Fibroblast of gingiva (primary cell): ENCODE data around the gene KCNK10.

Source experiments
- DNase-seq: peaks from one replicate; pipeline ENCODE4 v3.0.0-alpha.2; 2011; ENCODE audit warnings: low read depth

The KCNK10 gene

DNA sequence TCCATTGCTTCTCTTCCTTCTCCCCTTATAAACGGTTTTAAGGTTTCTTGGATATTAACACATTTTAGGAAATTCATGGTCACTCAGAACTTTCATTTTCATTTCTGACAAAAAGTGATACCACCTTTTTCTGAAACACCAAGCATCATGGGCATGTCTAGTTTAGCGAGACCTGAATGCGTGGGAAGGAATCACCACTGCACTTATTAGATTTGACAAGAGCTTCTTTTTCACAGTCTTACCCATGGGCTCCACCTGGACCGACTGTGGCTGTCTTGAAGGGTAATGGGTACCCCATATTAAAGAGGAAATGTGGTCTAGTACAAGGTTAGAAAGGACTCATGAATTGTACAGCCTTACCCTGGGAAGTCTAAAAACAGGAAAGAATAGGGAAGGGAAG, 95.4 kb downstream of the KCNK10 start:
- DNase-seq, result no peak

DNA sequence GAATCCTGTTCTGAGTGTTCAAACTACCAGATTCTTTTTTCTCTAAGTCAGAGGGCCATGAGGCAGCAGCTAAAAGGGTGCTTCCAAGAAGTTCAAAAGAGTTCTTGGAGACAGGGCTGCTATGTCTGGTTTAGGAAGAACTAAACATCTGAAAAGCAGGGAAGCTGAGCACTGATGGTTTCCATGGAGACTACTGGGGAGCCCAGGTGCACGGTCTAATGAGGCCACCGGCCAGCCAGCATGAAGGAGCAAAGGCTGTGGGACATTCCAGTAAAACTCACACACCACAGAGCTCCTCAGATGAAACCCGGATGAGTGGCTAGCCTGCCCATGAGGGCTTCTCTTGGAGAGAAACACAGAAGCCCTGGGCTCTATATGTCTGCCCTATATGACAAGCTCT, 97.3 kb downstream of the KCNK10 start:
- no peak for DNase-seq

DNA sequence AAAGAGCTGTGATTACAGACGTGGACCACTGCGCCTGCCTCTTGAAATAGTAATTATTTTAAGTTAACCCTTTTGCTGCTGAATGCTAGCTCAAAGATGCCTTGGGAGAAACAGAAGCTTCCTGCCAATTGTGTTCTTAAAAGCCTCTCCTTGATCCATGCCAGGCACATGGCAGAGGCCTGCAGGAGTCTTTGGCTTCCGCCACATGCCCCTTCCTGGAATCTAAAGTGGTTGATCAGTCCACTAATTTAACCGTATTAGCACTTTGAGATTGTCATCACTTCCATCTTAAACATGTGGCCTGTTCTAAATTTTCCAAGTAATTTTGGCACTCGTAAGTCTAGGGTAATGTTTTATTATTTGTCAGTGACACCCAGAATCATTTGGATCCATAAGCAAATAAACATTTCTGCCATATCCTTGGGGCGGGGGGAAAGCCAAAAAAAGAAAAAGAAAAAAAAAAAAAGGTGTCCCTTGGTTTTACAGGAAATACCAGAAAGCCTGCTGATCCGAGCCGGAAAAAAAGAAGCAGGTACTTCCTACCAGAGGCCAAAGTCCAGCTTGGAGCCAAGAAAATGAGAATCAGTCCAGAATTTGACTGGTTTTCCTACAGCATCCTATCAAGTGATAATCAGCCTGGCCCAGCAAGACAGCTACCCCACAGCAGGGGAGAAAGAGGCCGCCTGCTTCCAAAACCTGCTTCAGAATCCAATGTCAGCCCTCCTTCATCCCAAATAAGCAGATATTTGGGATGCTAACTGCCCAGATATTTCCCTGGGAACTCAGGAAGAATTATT, 104.8 kb downstream of the KCNK10 start:
- DNase-seq, result no peak

DNA sequence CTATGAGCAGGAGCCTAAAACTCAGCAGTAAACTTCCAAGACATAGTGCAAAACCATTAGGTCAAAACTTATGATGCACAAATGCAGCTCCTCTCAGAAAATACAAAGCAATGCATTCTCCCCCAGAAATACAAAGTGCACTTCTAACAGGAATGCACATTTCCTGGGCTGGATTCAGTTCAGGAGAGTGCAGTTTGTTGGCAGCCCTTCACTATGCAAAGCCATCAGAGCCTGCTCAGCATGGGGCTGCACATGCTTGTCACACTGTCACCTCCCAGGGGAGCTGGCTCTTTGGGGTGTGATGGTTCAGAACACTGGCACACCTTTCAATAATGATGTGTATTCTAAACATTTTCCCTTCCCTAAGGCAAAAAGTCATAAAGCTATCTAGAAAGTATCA, 110.4 kb downstream of the KCNK10 start:
- no peak for DNase-seq

DNA sequence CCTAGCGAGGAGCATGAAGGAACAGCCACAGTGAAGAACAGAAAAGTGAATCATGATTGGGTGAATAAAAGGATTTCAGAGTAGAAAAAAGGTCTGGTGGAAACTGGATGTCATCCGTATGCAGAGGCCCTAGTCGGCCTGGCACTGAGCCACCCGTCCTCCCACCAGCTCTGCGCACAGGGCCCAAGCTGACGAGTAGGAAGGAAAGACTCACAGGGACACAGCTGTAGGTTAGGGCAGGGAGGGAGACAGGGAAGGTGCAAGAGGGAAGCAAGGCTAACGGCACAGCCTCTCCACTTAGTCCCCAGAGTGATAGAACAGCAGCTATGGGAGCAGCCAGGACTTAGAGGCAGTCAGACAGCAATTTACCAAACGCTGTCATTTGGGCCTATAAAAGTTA, 112.6 kb downstream of the KCNK10 start:
- DNase-seq, result no peak

DNA sequence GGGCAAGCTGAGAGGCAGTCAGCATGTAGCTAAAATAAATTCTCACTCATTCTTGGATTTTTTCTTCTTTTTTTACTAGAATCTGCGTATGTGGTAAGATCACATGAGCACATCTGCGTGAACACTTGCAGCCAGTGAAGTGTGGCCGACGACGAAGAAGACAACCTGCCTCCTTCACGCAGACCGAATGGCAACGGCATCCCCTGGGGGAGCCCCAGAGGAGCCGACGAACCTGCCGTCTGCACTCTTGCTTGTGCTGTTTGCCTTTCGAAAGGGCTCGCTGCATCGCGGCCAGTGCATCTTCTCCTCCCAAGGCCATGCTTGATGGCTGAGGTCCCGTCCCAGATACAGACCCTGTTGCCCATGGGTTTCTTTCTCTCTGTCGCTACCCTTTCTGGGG, 113.8 kb downstream of the KCNK10 start:
- no peak for DNase-seq

DNA sequence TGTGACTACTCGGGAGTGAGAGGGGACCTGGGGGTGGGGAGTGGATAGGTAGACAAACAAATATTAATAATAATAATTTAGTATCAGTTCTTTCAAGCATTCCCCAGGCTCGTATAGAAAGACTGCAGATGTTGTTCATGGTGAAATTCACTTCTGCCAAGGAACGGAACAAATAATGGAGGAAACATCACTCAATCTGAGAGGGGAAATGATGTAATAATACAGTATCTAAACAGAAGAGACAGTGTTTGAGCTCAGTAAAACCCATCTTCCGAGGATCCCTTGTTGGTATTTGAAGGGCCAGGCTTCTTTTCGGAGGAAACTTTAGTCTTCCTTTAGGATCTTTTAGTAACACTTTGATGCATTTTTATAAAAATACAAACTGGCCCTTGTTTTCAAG, 114.2 kb downstream of the KCNK10 start:
- DNase-seq, result no peak

DNA sequence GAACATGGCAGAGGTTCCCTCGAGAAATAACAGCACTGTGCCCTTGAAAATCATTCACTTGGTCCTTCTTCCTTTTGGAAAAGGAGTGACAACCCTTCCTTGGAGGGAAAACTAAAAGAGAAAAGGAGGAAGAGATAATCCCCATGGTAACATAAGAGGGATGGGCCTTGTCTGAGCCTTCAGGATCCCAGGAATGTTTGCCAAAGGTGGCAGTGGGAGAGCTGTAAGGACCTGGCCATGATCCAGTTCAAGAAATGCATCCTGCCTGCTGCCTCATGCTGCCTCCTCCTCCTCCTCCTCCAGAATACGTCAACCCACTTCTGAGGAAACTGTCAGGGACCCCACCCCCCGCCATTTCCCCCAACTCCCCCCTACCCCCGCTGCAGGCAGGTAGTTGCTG, 118.8 kb downstream of the KCNK10 start:
- no peak for DNase-seq

DNA sequence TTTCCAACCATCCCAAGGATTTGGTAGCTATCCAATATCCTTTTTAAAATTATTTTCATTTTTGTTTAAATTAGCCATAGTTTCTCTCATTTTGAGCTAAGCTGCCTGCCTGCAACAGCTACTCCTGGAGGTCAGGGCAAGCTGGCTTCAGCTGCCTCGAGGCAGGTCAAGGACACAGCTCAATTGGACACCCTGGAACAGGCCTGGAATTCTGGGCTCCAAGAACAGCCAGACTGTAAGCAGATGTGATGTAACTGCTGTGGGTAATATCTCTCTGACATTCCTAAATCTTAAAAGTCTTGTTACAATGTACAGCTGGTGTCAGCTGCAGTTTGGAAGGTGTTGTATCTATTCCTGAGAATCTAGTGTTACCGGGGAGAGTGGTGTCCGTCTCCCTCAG, 119.8 kb downstream of the KCNK10 start:
- DNase-seq, result no peak

DNA sequence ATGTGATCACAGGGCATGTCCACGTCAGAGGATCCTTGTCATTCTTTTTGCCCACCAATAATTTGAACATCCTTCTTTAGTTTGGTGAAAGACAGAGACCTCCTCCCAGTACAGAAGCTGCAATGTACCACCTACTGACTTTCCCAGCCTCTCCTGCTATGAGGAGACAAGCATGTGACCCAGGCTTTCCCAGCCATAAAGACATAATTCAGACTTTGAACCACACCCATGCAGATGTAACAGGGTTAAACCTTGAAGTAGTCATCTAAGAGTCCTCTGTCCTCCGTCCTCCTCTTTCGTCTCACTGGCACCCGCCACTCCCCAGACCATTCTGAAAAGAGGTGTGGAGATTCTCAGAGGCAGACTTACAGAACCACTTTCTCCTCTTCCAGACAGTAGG, 120.8 kb downstream of the KCNK10 start:
- no peak for DNase-seq

DNA sequence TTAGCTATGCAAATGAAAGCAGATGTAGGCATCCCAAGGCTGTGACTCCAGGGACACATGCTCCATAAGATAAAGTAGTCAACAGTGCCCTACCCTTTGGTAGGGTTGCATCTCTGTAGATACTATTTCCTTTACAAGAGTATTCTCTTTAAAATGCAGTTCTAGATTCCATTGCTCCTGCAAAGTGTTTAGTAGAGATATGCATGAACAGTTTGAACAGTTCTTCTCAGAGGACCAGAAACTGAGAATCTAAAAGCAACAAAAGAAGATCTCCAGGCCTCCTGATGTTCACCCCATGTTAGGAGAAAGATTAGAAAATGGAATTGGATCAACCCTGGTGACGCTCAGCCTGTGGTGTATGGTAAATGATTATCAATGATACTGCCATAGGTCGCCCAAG, 121.2 kb downstream of the KCNK10 start:
- no peak for DNase-seq

DNA sequence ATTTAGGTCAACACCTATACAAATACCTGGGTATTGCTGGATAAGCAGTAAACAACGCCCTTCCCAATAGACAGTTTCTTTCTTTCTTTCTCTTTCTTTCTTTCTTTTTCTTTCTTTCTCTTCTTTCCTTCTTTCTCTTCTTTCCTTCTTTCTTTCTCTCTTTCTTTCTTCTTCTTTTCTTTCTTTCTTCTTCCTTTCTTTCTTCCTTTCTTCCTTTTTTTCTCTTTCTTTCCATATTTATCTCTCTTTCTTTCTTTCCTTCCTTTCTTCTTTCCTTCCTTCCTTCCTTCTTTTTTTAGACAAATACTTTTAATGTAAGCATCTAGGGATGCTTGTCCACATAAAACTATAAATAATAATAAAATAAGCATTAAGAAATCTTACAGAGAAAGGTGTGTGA, 123.2 kb downstream of the KCNK10 start:
- DNase-seq, result no peak

DNA sequence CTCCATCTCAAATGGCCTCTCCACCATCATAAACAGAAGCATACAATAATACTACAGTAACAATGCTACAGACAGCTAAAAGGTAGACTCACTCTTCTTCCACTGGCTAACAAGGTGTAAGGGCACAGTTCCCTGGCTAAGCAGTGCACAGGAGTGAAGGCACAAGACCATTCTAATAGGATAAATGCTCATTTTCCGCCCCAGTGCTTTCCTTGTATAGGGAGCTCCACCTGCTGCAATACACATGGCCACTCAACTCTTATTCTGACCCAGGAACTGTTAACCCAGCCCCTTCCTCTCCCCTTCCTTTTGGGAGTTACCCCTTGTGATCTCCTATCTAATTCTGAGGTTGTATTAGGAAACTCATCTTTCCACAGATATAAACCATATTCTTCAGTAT, 124.6 kb downstream of the KCNK10 start:
- no peak for DNase-seq

DNA sequence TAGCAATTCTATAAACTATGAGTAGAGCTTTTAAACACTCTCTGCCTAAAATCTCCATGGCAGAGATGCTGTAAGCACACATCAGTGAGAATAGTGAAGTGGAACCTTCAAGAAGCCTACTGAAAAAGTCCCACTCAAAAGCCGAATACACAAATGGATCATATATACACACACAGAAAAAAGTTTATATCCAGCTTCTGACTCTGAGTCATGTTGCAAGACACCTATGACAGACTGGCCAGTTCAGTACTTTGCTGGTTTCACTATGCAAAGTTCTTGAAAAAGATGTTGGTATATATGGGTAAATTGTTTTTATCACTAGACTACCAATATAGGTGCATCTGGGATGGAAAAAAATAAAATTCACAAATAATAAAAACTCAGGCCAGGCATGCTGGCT, 126.1 kb downstream of the KCNK10 start:
- no peak for DNase-seq

DNA sequence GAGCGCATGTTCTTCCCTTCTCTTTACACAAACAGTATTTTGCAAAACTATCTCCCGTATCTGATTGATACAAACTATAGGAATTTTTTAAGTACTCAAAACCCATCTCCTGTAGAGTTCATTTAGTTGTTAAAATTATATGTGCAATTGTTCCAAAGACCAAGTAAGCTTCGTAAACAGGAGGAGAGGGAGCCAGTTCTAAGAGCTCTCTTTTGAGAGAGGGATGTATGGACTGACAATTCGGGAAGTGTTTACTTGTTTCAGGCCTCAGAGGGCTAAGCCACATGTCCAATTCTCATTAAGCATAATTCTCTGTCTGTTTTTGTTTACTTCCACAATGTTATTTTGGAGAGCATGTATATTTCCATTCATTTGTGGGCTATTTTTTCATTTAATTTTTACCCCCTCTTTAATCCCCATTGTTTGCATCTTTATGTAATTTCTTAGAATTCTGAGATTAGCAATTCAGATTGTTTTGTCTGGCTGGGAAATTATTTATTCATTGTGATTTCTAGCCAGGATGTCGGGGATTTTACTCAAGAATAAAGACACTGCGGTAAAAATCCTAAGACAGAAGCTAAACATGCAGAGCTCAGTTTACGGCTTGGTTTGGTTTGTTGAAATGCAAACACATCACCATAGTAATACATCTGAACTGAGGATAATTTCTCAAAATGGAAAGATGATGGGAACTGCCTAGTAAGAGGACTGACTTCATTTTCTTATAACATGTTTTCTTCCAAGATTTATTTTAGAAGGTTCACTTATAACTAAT, 126.8 kb downstream of the KCNK10 start:
- DNase-seq, result no peak

DNA sequence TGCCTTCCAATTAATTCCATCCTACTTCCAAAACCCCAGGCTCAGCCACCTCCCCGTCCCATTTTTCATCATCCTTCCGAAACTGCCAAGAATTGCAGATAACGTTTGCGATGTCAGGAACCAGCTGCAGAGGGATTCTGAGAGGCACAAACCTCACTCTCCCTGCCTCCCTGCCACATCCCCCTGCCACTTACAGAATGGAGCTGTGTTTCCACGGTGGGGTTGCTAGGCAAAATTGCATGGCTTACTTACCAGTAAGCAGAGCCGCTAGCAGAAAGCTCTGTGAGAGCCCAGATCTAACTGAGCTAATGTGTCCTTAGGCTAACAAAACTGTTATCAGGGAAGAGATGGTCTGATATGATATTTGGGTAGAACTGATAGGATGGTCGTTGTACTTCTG, 127.4 kb downstream of the KCNK10 start:
- no peak for DNase-seq

DNA sequence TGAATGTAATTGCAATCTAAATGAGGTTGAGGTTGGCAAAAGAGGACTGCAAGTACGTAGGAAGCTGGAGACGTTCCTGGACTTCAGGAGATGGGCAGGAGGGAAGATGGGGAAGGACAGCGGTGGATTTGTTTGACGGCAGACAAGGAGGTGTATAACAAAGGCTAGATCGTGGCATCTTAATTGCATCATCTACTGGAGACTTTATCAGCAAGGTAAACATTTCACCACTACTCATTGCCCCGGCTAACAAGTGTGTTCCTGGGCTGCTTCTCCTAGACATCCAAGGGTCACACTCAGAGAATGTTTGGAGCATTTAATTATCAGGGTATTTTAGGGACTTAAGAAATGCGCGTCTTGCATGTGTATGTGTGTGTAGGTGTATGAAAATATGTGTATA, 128.5 kb downstream of the KCNK10 start:
- DNase-seq, result no peak

DNA sequence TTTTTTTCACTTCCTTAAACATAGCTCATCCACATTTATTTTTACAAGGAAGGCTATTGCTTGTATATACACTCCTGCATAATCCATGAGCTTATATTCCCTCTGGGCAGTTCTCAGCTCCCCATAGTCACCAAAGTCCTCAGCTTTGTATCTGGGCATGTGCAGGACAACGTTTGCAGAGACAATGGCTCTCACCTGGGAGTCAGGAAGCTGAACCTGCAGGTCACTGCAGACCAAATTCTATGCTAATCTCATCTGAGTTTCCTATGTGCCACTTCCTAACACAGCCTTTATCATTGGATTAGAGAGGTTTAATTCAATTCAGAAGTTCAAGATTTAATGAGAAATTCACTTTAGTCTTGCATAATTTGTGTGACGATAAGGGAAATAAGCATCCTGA, 131.5 kb downstream of the KCNK10 start:
- DNase-seq, result no peak

DNA sequence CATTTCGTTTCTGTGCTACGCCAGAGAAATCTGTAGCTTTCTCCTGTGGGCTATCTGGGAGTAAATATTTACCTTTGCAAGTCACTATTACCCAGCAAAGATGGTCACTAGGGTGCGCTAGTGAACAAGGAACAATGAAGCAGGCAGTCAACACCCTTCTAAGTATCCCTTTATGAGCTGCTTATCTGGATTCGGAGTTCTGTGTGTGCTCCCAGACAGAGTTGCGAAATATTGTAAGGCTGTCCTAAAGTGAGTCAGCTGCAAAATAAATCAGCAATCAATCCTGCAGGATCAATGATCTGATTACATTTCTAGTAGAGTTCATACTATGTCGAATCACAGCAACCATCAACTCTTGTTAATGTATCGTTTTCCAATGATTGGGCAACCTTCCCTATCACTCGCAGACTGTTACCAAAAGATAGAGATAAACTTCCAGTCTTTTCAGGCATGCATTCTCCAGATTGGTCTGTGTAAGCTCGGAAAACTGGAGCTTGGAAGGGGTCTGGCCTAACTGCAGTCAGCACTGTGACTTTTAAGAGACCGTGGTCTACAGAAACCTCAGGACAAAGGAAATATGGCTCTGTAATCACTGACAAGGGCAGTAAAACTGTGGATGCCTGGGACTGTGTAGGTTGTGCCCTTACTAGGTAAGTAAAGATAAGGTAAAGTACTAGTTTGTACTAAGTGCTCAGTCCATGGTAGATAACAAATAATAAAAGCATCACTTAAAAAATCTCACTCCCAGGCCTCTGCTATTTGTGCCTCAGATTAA, 133.5 kb downstream of the KCNK10 start:
- DNase-seq, result peak; percentile 79

DNA sequence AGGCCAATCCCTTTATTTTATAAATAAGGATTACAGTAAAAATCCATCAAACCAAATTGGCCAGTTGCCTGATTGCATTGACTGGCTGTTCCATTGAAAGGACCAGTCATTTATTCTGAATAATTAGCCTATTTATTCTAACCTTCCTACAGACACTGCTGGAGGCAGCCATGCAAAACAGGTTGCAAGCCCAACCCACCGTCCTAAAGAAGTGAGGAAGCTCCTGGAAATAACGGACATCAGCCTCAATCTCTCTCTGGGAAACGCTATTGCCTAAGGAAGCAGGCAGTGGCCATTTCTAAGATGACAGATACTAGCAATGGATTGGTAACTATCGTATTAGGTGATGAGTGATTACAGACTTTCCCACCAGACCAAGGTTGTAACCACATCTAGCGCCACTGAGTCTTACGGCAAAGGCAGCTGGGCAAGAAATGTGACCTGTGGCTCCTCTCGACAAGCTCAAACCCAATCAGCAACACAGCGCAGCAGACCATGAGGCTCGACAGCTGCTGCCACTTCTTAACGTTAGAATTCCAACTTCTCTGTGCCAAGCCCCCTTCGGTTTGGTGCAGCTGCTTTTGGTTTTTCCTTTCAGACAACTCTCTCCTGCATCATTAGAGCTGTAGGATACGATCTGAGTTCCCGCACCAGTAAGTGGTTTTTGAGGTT, 134.2 kb downstream of the KCNK10 start:
- DNase-seq, result no peak

DNA sequence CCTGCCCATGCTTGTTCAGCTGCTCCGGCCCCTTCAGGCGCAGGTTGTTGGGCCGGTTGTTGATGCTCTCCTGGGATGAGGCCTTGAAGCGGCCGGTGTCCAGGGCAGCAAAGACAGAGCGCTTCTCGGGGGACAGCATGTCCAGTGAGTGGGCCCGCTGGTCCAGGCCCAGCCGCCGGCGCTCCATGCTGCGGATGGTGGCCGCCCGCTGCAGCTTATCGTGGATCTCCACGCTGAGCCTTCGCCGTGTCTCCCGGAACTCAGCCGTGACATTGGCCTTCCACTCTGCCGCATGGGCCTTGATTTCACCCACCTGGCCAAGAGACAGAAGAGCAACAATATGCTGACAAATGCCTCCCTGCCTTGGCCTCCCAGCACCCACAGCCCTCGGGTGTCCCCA, 137.2 kb downstream of the KCNK10 start:
- no peak for DNase-seq

DNA sequence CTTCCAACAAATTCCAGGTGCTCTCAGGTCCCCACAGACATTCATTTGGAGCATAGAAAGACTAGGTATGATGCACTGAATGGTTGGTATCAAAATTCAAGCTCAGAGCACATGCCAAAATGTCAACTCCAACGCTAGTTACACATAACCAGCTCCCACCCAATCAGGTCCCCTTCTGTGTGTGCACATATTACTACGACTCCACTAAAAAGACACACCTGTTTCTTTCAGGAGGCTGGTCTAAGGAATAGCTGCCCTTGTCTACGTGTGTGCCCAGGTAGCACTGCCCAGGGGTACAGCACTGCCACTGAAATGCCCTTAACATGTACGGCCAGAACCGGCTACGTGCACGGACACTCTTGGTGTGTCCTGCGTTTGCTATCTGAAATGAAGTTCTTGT, 138.1 kb downstream of the KCNK10 start:
- no peak for DNase-seq
